HepG2 (cell line): ENCODE results near the gene SEC61B.

Source experiments
- POLR2AphosphoS5 ChIP-seq: IDR thresholded peaks from 2 replicates; pipeline ENCODE4 v1.6.1; 2012; ENCODE audit warnings: low read depth, low read length
- RCOR2 ChIP-seq: IDR thresholded peaks from 2 replicates; pipeline ENCODE4 v1.6.1; 2016; ENCODE audit warnings: missing biosample characterization, missing genetic modification reagents
- UBTF ChIP-seq: sonication (generic); formaldehyde crosslinking; IDR thresholded peaks from 2 replicates; pipeline ENCODE4 v1.4.0; 2020; ENCODE audit warnings: mild to moderate bottlenecking, missing genetic modification reagents
- ZFX ChIP-seq: sonication (generic); formaldehyde crosslinking; IDR thresholded peaks from 2 replicates; pipeline ENCODE4 v1.4.0; 2020; ENCODE audit warnings: mild to moderate bottlenecking, low read depth, missing genetic modification reagents, moderate library complexity

- no peak for TF ChIP-seq ZFX (CRISPR knock-in tag)
- no peak for TF ChIP-seq POLR2AphosphoS5
- TF ChIP-seq RCOR2, result no peak
- no peak for TF ChIP-seq UBTF
Observed at GRCh38 chr9:99210572-99210971, 11.5 kb upstream of the SEC61B start.
